WERI-Rb-1 (cell line): Measurements from ENCODE around the gene SSBP2.

Experiments used
- DNase-seq: peaks from one replicate; pipeline ENCODE4 v3.0.0-alpha.2; 2020
- H3K27ac ChIP-seq: fragments of 250-450 bp; sonication (Bioruptor Pico); 2 replicates; pipeline ENCODE4 v1.5.1; 2020; ENCODE audit warnings: mild to moderate bottlenecking, moderate library complexity
- H3K27me3 ChIP-seq: fragments of 250-450 bp; sonication (Bioruptor Pico); 2 replicates; pipeline ENCODE4 v1.5.1; 2021; ENCODE audit warnings: mild to moderate bottlenecking, low read depth, moderate library complexity; ENCODE audit not compliant: insufficient read depth, severe bottlenecking
- H3K36me3 ChIP-seq: fragments of 250-450 bp; sonication (Bioruptor Pico); 2 replicates; pipeline ENCODE4 v1.5.1; 2020; ENCODE audit warnings: mild to moderate bottlenecking, moderate library complexity
- H3K4me3 ChIP-seq: 2 replicates; pipeline ENCODE4 v1.5.1; 2011; ENCODE audit warnings: low read depth, mild to moderate bottlenecking, control low read depth, low read length
- H3K9me3 ChIP-seq: fragments of 250-450 bp; sonication (Bioruptor Pico); 2 replicates; pipeline ENCODE4 v1.5.1; 2021; ENCODE audit warnings: mild to moderate bottlenecking, moderate library complexity; ENCODE audit not compliant: severe bottlenecking
- TF ChIP-seq, protein P1 (sequence below): IDR thresholded peaks from 2 replicates; pipeline ENCODE4 v1.5.1; 2011; ENCODE audit warnings: low read depth, mild to moderate bottlenecking, control low read depth, inconsistent platforms, low read length

Gene SSBP2

DNA sequence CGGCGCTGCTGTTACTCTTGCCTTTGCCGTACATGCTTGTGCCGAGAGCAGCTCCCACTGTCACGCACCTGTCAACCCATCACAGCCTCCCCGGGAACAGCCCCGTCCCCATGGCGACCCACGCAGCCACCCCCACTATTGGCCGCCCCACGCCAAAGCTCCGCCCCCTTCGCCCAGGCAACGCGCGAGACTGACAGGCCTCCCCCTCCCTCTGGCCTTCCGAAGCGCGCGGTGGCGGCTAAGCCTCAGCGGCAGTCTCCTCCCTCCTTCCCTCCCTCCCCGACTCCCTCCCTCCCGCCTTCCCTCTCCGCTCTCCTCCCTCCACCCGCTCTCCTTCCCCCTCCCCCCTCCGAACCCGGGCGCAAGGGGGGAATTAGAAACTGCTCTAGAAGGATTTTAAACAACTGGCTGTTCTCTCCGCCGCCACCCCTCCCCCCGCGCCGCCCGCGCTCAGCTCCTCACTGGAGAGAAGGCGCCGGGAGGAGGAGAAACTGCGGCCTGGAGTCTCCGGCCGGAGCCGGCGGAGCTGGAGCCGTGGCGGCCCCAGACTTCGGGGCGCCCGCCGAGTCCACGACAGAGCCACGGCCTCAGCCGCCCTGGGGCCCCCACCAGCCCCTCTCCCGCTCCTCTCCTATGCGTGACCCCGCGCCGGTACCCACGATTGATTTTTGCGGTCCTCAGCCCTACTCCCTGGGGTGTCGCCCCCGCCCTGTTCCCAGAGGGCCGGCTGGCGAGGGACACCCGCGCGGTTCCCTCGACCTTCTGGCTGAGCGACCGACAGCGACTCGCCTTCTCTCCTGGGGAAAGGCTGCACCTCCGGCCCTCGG, at the start of gene SSBP2:
TSS of gene SSBP2 (minus strand) at position 89 of the 827 bp plus-strand sequence. CDS start at position 34, 55 bp downstream.
- Histone ChIP-seq H3K36me3 (no peaks in the 10 kb centered on the region; the same call in 1 of the 2 replicates), H3K27ac (peak within 1 kb of the TSS; percentile 99), H3K27me3 (no peaks in the 10 kb centered on the region), H3K9me3 (no peaks in the 10 kb centered on the region), H3K4me3 (peak within 1 kb of the TSS; percentile 76)
- DNase-seq, result peak; percentile 99
- TF ChIP-seq, protein P1, sequence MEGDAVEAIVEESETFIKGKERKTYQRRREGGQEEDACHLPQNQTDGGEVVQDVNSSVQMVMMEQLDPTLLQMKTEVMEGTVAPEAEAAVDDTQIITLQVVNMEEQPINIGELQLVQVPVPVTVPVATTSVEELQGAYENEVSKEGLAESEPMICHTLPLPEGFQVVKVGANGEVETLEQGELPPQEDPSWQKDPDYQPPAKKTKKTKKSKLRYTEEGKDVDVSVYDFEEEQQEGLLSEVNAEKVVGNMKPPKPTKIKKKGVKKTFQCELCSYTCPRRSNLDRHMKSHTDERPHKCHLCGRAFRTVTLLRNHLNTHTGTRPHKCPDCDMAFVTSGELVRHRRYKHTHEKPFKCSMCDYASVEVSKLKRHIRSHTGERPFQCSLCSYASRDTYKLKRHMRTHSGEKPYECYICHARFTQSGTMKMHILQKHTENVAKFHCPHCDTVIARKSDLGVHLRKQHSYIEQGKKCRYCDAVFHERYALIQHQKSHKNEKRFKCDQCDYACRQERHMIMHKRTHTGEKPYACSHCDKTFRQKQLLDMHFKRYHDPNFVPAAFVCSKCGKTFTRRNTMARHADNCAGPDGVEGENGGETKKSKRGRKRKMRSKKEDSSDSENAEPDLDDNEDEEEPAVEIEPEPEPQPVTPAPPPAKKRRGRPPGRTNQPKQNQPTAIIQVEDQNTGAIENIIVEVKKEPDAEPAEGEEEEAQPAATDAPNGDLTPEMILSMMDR, result no peak

DNA sequence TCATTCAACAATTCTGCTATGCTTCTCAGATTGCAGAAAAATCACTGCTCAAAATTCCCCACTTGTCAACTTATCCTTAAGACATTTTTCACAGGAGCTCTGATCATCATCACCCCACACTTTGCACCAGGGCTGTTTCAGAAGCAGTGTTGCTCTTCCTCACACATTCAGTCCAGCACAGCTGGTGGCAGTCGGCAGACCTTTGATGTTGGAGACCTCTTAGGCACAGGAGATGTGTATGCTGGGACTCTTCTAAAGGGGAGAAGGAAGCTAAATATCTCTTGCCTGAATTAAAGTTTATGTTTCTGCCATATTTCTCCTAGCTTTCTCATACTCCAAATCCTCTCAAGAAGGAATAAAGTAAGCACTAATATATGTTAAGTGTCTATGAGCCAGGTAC, 44.8 kb upstream of the SSBP2 start:
- TF ChIP-seq, protein P1, result no peak
- no peak for DNase-seq
- no peaks in the 10 kb centered on the region for H3K36me3 ChIP-seq
- no peaks in the 10 kb centered on the region for H3K27me3 ChIP-seq
- H3K9me3 ChIP-seq, result no peaks in the 10 kb centered on the region
- H3K4me3 ChIP-seq, result no peak overlapping the region
- no peak overlapping the region for H3K27ac ChIP-seq

DNA sequence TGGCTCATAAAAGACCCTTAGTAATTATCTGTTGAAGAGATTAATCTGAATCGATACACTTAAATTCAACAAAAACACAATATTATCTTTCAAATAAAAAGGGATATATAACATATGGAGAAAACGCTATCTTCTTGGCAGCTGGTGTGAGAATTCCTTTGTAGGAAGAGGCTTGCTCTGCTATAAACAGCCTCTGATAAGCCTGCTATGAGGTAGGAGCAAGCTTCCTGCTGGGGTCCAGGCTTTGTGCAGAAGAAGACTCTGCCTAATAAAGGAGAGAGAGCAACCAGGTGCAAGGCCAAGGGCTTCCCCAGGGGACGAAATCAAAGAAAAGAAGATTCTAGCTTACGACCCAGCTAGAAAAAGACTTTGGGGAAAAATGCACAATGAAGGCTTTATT, 43.3 kb upstream of the SSBP2 start:
- TF ChIP-seq, protein P1, result no peak
- Histone ChIP-seq H3K4me3 (no peak overlapping the region), H3K9me3 (no peaks in the 10 kb centered on the region), H3K27me3 (no peaks in the 10 kb centered on the region), H3K27ac (no peak overlapping the region), H3K36me3 (no peaks in the 10 kb centered on the region)
- no peak for DNase-seq

DNA sequence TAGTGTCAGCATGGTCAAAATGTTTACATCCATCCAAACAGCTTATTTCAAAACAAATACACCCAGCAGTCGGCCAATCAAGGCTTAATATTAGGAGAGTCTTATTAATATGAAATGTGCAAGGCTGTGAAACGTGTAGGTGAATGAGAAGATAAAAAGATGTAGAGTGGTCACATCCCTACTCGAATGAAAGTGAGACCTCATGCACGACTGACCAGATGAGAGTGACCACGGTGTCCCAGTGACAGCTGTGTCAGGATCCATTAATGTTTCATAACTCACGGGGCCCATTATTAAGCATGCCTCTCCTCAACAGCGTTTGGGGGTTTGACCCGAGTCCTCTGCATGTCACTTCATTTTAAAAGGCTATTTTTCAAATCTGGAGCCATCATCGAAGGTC, 39.4 kb upstream of the SSBP2 start:
- Histone ChIP-seq H3K36me3 (no peaks in the 10 kb centered on the region), H3K9me3 (no peaks in the 10 kb centered on the region), H3K27ac (no peak overlapping the region), H3K4me3 (no peak overlapping the region), H3K27me3 (no peaks in the 10 kb centered on the region)
- TF ChIP-seq, protein P1, result no peak
- no peak for DNase-seq

DNA sequence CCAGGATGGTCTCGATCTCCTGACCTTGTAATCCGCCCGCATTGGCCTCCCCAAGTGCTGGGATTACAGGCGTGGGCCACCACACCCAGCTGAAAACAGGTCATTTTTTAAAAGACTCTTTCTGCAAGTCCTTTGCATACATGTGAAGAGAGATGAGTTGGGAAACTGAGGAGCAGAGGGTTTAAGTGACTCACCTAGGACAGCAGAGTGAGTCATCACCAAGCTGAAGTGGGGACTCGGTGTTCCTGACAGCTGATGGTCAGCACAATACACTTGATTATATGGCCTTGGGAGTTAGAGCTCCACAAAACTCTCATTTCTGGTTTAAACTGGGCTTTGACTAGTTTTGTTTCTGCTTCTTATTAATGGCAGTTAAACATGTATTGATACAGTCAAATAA, 38.1 kb upstream of the SSBP2 start:
- H3K27ac ChIP-seq, result no peak overlapping the region
- no peaks in the 10 kb centered on the region for H3K9me3 ChIP-seq
- no peak overlapping the region for H3K4me3 ChIP-seq
- no peaks in the 10 kb centered on the region for H3K36me3 ChIP-seq
- DNase-seq, result no peak
- H3K27me3 ChIP-seq, result no peaks in the 10 kb centered on the region
- TF ChIP-seq, protein P1, result no peak
